ENCODE measurements around the gene SCAF4.

The SCAF4 gene, protein sequence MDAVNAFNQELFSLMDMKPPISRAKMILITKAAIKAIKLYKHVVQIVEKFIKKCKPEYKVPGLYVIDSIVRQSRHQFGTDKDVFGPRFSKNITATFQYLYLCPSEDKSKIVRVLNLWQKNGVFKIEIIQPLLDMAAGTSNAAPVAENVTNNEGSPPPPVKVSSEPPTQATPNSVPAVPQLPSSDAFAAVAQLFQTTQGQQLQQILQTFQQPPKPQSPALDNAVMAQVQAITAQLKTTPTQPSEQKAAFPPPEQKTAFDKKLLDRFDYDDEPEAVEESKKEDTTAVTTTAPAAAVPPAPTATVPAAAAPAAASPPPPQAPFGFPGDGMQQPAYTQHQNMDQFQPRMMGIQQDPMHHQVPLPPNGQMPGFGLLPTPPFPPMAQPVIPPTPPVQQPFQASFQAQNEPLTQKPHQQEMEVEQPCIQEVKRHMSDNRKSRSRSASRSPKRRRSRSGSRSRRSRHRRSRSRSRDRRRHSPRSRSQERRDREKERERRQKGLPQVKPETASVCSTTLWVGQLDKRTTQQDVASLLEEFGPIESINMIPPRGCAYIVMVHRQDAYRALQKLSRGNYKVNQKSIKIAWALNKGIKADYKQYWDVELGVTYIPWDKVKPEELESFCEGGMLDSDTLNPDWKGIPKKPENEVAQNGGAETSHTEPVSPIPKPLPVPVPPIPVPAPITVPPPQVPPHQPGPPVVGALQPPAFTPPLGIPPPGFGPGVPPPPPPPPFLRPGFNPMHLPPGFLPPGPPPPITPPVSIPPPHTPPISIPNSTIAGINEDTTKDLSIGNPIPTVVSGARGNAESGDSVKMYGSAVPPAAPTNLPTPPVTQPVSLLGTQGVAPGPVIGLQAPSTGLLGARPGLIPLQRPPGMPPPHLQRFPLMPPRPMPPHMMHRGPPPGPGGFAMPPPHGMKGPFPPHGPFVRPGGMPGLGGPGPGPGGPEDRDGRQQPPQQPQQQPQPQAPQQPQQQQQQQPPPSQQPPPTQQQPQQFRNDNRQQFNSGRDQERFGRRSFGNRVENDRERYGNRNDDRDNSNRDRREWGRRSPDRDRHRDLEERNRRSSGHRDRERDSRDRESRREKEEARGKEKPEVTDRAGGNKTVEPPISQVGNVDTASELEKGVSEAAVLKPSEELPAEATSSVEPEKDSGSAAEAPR

DNA sequence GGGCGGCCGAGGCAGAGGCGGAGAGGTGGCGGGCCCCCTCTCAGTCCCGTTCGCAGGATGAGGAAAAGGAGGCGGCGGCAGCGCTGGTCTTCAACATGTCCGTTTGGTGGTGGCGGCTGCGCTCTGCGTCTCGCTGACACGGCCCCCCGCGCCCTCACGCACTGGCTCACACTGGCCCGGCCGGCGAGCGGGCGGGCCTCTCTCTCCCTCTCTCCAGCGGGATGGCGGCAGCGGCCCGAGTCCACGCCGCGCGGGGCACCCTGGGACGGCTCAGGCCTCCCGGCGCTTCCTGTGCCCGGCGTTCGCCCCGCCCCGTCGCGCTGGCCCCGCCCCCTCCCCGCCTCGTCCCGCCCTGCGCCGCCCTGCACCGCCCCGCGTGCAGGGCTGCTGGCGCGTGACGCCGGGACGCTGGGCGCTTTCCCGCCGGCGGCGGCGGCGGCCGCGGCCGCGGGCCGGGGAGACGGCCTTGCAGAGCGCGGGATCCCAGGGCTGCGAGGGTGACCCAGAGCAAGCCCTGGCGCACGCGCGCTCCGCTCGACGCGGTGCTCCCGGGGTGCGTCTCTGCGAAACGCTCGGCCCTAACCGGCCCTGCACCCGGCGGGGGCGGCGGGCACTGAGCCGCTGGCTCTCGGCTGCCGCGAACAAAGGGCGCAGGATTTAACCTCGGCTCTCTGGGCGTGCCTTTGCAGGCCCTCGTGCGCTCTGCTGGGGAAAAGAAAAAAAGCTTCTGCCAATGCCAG lies at the start of gene SCAF4:
TSS of gene SCAF4 (minus strand) at position 262 of the 740 bp plus-strand sequence. CDS start 426 bp downstream, outside the sequence.
- H3K9ac ChIP-seq: peak within 1 kb of the TSS; percentile 99
- H3K9me3 ChIP-seq: peaks cover 6% of the 10 kb centered on the region; the same call in 1 of the 2 replicates
- H3K4me1 ChIP-seq: peaks cover 56% of the 10 kb centered on the region
- peak within 1 kb of the TSS; percentile 98 for H3K27ac ChIP-seq
- no peaks in the 10 kb centered on the region for H3K27me3 ChIP-seq
- peaks cover 23% of the 10 kb centered on the region for H3K36me3 ChIP-seq
- peak within 1 kb of the TSS; percentile 99 for H3K4me3 ChIP-seq
- TF ChIP-seq Cebpa-rat (IDR thresholded peaks at IDR 0.05): no peak
- H3K4me2 ChIP-seq: peak within 1 kb of the TSS; percentile 94
- H4K20me1 ChIP-seq: peaks cover 47% of the 10 kb centered on the region

DNA sequence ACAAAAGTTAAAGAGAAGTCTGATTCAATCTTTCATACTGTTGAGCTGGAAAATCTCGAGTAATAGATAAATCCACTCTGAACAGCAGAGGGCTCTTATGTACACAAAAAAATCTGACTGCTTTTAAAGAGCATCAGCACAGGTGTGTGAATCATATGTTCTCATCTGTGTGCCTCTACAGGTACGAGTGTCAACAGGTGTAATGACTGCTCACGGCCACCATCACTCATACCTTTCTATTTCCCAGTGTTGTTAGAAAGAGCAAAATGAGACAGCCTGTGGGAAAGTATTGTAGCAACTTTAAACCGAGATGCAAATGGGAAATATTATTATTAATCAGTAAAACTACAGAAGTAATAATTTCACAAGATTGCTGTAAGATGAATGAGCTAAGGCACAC lies 49.0 kb upstream of the SCAF4 start:
- H3K27ac ChIP-seq: no peak overlapping the region
- no peaks in the 10 kb centered on the region for H4K20me1 ChIP-seq
- H3K27me3 ChIP-seq: no peaks in the 10 kb centered on the region; the same call in 1 of the 2 replicates
- H3K4me2 ChIP-seq: no peak overlapping the region
- no peaks in the 10 kb centered on the region for H3K4me1 ChIP-seq
- no peaks in the 10 kb centered on the region for H3K36me3 ChIP-seq
- H3K9ac ChIP-seq: no peak overlapping the region
- H3K9me3 ChIP-seq: no peaks in the 10 kb centered on the region
- H3K4me3 ChIP-seq: no peak overlapping the region
- TF ChIP-seq Cebpa-rat (IDR thresholded peaks at IDR 0.05): no peak

DNA sequence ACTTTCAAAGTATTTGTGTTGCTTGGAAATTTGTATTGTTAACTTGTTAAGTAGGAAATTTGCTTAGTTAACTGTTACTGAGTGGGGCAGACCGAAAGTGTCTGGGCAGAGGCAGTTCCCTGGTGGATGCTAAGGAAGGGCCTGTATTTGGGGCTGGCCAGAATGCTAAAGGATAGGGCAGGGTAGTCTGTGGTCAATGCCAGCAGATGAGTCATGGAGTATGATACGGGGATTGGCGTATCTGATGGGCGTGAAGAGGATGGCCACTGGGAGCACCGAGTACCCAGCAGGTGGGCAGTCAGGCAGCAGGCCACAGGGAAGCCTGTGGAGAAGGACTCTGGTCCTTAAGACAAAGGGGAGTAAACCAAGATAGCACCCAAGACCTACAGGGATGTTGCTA lies 46.6 kb upstream of the SCAF4 start:
- no peak overlapping the region for H3K27ac ChIP-seq
- no peak overlapping the region for H3K4me2 ChIP-seq
- H3K9ac ChIP-seq: no peak overlapping the region
- peaks cover under 1% of the 10 kb centered on the region; the same call in 1 of the 2 replicates for H3K4me1 ChIP-seq
- H3K4me3 ChIP-seq: no peak overlapping the region
- H3K27me3 ChIP-seq: no peaks in the 10 kb centered on the region; the same call in 1 of the 2 replicates
- TF ChIP-seq Cebpa-rat (IDR thresholded peaks at IDR 0.05): no peak
- H3K9me3 ChIP-seq: no peaks in the 10 kb centered on the region
- H4K20me1 ChIP-seq: no peaks in the 10 kb centered on the region
- no peaks in the 10 kb centered on the region for H3K36me3 ChIP-seq

DNA sequence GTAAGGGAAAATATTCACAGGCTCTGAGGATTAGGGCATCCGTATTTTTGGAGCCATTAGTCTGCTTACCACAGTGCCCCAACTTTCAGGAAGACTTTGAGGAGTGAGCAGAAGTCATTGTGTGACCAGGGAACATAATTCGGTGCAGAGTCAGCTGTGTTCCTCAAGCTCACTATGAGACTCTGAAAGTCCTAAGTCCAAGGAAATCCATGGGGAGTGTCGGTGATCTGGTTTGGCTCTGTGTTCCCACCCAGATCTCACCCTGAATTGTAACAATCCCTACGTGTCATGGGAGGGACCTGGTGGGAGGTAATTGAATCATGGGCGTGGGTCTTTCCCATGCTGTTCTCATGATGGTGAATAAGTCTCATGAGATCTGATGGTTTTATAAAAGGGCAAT lies 45.9 kb upstream of the SCAF4 start:
- no peak for TF ChIP-seq Cebpa-rat (IDR thresholded peaks at IDR 0.05)
- no peak overlapping the region for H3K4me2 ChIP-seq
- no peaks in the 10 kb centered on the region for H3K36me3 ChIP-seq

DNA sequence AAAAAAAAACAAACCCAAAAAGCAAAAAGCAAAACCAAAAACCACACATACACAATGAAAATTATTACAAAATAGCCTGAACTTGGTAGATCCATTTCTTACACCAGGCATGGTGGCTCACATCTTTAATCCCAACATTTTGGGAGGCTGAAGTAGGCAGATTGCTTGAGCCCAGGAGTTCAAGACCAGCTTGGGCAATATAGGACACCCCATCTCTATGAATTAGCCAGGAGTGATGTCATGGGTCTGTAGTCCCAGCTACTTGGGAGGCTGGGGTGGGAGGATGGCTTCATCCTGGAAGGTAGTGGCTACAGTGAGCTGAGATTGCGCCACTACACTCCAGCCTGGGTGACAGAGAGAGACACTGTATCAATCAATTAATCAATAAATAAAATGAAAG lies 42.1 kb upstream of the SCAF4 start:
- peaks cover 16% of the 10 kb centered on the region for H3K4me1 ChIP-seq
- H3K9ac ChIP-seq: no peak overlapping the region
- H3K4me2 ChIP-seq: no peak overlapping the region
- H3K9me3 ChIP-seq: no peaks in the 10 kb centered on the region
- H4K20me1 ChIP-seq: no peaks in the 10 kb centered on the region
- no peaks in the 10 kb centered on the region for H3K36me3 ChIP-seq
- TF ChIP-seq Cebpa-rat (IDR thresholded peaks at IDR 0.05): no peak
- no peak overlapping the region for H3K4me3 ChIP-seq
- no peaks in the 10 kb centered on the region for H3K27me3 ChIP-seq
- H3K27ac ChIP-seq: no peak overlapping the region

More for the DNA sequence above, 45.9 kb upstream of the SCAF4 start:
- no peaks in the 10 kb centered on the region for H3K9me3 ChIP-seq
- no peaks in the 10 kb centered on the region for H4K20me1 ChIP-seq
- H3K4me1 ChIP-seq: peaks cover 7% of the 10 kb centered on the region
- no peak overlapping the region for H3K27ac ChIP-seq
- H3K27me3 ChIP-seq: no peaks in the 10 kb centered on the region; the same call in 1 of the 2 replicates
- H3K4me3 ChIP-seq: no peak overlapping the region
- no peak overlapping the region for H3K9ac ChIP-seq

DNA sequence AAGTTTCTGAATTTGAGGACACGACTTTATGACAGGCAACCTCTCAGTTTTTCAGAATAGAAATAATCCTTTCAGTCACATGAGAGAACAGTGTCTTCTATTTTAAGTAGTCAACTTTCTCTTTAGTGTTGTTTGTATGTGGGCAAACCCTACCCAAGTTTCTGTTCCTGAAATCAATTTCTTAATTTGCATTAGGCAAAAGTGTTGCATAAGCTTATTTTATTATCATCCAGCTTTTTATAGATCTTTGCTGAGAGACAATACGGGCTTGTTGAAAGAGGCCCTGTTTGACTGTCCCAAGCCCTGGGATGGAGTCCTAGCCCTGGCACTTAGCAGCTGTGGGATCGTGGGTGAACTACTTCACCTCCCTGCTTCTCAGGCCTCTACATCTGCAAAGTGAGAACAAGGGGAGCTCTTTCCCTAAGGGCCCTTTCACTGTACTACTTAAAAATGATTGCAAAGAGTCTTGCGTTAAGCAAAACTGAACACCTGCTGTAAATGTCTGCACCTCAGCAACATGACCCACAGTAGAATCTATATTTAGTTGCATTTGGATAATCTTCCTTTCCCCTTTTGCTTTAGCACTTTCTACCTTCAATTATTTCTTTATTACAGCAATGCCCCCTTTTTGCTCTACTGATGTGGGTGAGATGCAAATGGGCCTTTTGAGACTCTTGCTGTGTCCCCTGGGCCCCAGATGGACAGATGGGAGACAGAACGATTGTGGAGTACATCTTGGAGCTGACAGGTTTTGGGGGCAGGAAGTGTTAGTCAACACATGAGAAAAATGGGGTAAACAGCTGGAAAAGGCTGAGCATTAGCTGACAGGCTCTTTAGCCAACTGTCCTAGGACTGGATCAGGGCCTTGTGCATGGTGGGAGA lies 41.0 kb upstream of the SCAF4 start:
- peak overlapping the region; percentile 46; the same call in 1 of the 2 replicates for H3K9ac ChIP-seq
- H3K4me1 ChIP-seq: peaks cover 16% of the 10 kb centered on the region
- peak overlapping the region; percentile 54; the same call in 1 of the 2 replicates for H3K27ac ChIP-seq

DNA sequence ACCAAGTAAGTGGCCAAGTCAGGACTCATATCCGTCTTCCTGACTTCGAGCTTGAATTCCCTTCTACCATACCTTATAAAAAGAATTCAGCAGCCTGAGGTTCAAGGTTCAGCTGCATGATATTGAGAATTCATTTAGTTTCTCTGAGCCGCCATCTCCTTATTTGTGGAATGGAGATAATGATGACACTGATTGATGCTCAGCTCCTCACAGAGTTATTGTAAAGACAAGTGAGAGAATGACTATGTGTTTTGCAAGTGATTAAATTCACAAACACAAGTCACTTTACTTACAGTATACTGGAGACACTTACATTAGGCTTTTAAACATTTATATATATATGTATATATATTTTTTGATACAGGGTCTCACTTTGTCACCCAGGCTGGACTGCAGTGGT lies 39.8 kb upstream of the SCAF4 start:
- no peaks in the 10 kb centered on the region for H4K20me1 ChIP-seq
- H3K4me2 ChIP-seq: no peak overlapping the region; the same call in 1 of the 2 replicates
- no peak overlapping the region for H3K27ac ChIP-seq
- no peak for TF ChIP-seq Cebpa-rat (IDR thresholded peaks at IDR 0.05)
- no peaks in the 10 kb centered on the region for H3K9me3 ChIP-seq
- no peak overlapping the region for H3K4me3 ChIP-seq
- no peaks in the 10 kb centered on the region for H3K27me3 ChIP-seq
- no peaks in the 10 kb centered on the region for H3K36me3 ChIP-seq
- peaks cover 16% of the 10 kb centered on the region for H3K4me1 ChIP-seq
- no peak overlapping the region for H3K9ac ChIP-seq

More for the DNA sequence above, 41.0 kb upstream of the SCAF4 start:
- H3K4me3 ChIP-seq: no peak overlapping the region
- no peaks in the 10 kb centered on the region for H4K20me1 ChIP-seq
- TF ChIP-seq Cebpa-rat (IDR thresholded peaks at IDR 0.05): no peak
- H3K9me3 ChIP-seq: no peaks in the 10 kb centered on the region
- no peaks in the 10 kb centered on the region for H3K36me3 ChIP-seq
- H3K27me3 ChIP-seq: no peaks in the 10 kb centered on the region
- H3K4me2 ChIP-seq: peak overlapping the region; percentile 58

DNA sequence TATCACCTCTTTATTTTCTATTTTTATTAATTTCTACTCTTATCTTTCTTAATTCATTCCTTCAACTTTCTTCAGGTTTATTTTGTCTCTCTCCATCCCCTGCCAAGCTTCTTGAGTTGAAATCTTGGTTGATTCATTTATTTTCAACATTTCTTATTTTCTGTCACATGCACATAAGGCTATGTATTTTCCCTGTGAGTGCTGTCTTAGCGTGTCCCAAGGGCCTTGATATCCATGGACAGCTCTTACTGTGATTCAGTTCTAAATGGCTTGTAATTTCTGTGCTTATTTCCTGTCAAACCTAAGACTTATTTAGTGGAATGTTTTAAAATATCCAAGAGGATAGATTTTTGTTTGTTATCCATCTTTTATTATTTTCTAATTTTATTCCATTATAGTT lies 36.8 kb upstream of the SCAF4 start:
- Histone ChIP-seq H3K4me2 (no peak overlapping the region), H3K27me3 (no peaks in the 10 kb centered on the region), H3K4me3 (no peak overlapping the region), H3K9me3 (peaks cover 10% of the 10 kb centered on the region), H3K4me1 (peaks cover 16% of the 10 kb centered on the region), H3K27ac (no peak overlapping the region), H3K9ac (no peak overlapping the region), H4K20me1 (no peaks in the 10 kb centered on the region), H3K36me3 (no peaks in the 10 kb centered on the region)
- TF ChIP-seq Cebpa-rat (IDR thresholded peaks at IDR 0.05): no peak
